Hepatocyte (in vitro differentiated cells): Measurements from ENCODE around the gene DSTN. TPM values are rescaled to one million over a fixed set of nuclear protein-coding genes. Genes with fewer than 3 reads are reported as not detected.

Experiments
- DNase-seq: peaks from one replicate; pipeline ENCODE4 v3.0.0-alpha.2; 2016; ENCODE audit warnings: low spot score
- H2AFZ ChIP-seq: fragments of 200-600 bp; sonication (generic); 2 replicates; pipeline ENCODE4 v1.6.0; 2016; ENCODE audit warnings: antibody characterized with exemption, mild to moderate bottlenecking
- H3K27ac ChIP-seq: fragments of 200-600 bp; sonication (generic); 2 replicates; pipeline ENCODE4 v1.5.1; 2016; ENCODE audit warnings: mild to moderate bottlenecking
- H3K27me3 ChIP-seq: fragments of 200-600 bp; sonication (generic); 2 replicates; pipeline ENCODE4 v1.6.1; 2016
- H3K36me3 ChIP-seq: fragments of 200-600 bp; sonication (generic); replicated peaks from 2 replicates; pipeline ENCODE4 v1.5.1; 2016; ENCODE audit warnings: low read depth; ENCODE audit not compliant: insufficient read depth
- H3K4me1 ChIP-seq: fragments of 200-600 bp; sonication (generic); 2 replicates; pipeline ENCODE4 v1.5.1; 2016; ENCODE audit warnings: mild to moderate bottlenecking, moderate library complexity; ENCODE audit not compliant: insufficient read depth
- H3K4me2 ChIP-seq: fragments of 200-600 bp; sonication (generic); 2 replicates; pipeline ENCODE4 v1.6.0; 2016
- H3K4me3 ChIP-seq: fragments of 200-600 bp; sonication (generic); 2 replicates; pipeline ENCODE4 v1.5.1; 2016; ENCODE audit warnings: mild to moderate bottlenecking
- H3K79me2 ChIP-seq: fragments of 200-600 bp; sonication (generic); 2 replicates; pipeline ENCODE4 v1.6.0; 2017; ENCODE audit warnings: mild to moderate bottlenecking
- H3K9me2 ChIP-seq: fragments of 200-600 bp; sonication (generic); replicated peaks from 2 replicates; pipeline ENCODE4 v1.6.0; 2017; ENCODE audit warnings: mild to moderate bottlenecking; ENCODE audit not compliant: insufficient read depth
- H3K9me3 ChIP-seq: fragments of 200-600 bp; sonication (generic); 2 replicates; pipeline ENCODE4 v1.5.1; 2016; ENCODE audit warnings: low read depth, mild to moderate bottlenecking
- H4K20me1 ChIP-seq: fragments of 200-600 bp; sonication (generic); 2 replicates; pipeline ENCODE4 v1.6.0; 2016; ENCODE audit warnings: mild to moderate bottlenecking; ENCODE audit not compliant: insufficient read depth, poor library complexity, severe bottlenecking
- EZH2 ChIP-seq: fragments of 200-600 bp; sonication (generic); IDR thresholded peaks from 2 replicates; pipeline ENCODE4 v1.6.1; 2016; ENCODE audit warnings: antibody characterized with exemption, mild to moderate bottlenecking, borderline replicate concordance
- EZH2phosphoT487 ChIP-seq: fragments of 200-600 bp; sonication (generic); IDR thresholded peaks from one replicate; pipeline ENCODE4 v1.6.1; 2018; ENCODE audit warnings: antibody characterized with exemption, mild to moderate bottlenecking, low read depth, moderate library complexity; ENCODE audit not compliant: unreplicated experiment, severe bottlenecking
- WGBS: methylation state at CpG from one replicate; pipeline ENCODE4 v1.1.6; 2016; ENCODE audit warnings: low lambda C conversion rate; ENCODE audit errors: missing lambda C conversion rate; 5-methylcytosine and 5-hydroxymethylcytosine counted together
- polyA plus RNA-seq: library from polyadenylated mRNA; unstranded; fragments of >200 nt; fragmentation: Nextera tagmentation; extraction: Ambion mirVana; gene quantifications from 2 replicates; pipeline ENCODE4 v1.2.1, GENCODE V29; 2016
- total RNA-seq: library from RNA; depleted of rRNA; stranded (reverse); fragments of >200 nt; gene quantifications from 2 replicates; pipeline ENCODE4 v1.2.3, GENCODE V29; 2014
- TF ChIP-seq, protein P1 (sequence below): fragments of 200-600 bp; sonication (generic); IDR thresholded peaks from 2 replicates; pipeline ENCODE4 v1.5.1; 2016; ENCODE audit warnings: antibody characterized with exemption, mild to moderate bottlenecking; ENCODE audit not compliant: poor library complexity

DSTN gene
- total and polyA plus RNA-seq, 2 experiments from 2014 or later: 342 to 352 TPM

DNA sequence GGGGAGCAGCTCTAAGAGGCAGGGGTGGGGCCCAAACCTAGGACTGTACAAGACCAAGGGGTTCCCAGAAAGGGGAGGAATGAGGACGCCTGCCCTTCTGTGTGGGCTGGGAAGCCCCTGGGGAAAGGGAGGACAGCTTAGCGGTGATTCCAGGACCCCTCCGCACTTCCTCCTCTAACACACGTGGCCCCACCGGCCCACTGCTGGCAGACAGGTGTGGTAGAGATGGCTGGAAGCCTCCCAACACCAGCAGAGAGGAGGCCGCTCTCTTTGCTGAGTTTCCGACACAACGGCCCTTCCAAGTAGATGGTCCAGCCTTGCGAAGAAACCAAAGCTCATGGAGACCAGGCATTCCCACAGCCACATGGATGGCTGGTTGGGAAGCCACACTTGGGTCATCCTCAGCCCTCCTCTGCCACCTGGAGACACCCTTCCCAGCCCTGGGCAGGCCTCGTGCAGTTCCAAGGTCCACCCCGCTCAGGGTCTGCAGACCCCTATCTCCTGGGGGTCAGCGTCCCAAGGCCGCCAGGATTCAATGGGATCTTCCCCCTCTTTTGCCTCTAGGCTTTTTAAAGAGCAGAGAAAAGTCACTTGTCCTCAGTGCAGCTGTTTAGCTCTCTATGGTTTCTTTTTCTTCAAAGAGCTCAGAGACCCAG lies 68.2 kb downstream of the DSTN start:
- no peaks in the 10 kb centered on the region for H3K9me2 ChIP-seq
- no peaks in the 10 kb centered on the region for H3K36me3 ChIP-seq
- H3K79me2 ChIP-seq: peaks cover 92% of the 10 kb centered on the region
- peaks cover 84% of the 10 kb centered on the region for H4K20me1 ChIP-seq
- H3K27ac ChIP-seq: no peak overlapping the region
- no peaks in the 10 kb centered on the region for H3K27me3 ChIP-seq
- H3K4me1 ChIP-seq: no peaks in the 10 kb centered on the region
- TF ChIP-seq EZH2phosphoT487 (no peak), EZH2 (no peak)
- TF ChIP-seq, protein P1, sequence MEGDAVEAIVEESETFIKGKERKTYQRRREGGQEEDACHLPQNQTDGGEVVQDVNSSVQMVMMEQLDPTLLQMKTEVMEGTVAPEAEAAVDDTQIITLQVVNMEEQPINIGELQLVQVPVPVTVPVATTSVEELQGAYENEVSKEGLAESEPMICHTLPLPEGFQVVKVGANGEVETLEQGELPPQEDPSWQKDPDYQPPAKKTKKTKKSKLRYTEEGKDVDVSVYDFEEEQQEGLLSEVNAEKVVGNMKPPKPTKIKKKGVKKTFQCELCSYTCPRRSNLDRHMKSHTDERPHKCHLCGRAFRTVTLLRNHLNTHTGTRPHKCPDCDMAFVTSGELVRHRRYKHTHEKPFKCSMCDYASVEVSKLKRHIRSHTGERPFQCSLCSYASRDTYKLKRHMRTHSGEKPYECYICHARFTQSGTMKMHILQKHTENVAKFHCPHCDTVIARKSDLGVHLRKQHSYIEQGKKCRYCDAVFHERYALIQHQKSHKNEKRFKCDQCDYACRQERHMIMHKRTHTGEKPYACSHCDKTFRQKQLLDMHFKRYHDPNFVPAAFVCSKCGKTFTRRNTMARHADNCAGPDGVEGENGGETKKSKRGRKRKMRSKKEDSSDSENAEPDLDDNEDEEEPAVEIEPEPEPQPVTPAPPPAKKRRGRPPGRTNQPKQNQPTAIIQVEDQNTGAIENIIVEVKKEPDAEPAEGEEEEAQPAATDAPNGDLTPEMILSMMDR: no peak
- H3K9me3 ChIP-seq: no peaks in the 10 kb centered on the region
- H2AFZ ChIP-seq: no peak overlapping the region
- DNase-seq: no peak
- H3K4me3 ChIP-seq: no peak overlapping the region
- H3K4me2 ChIP-seq: no peak overlapping the region
- WGBS: 89% methylated on average over 13 of the region's 13 CpGs

DNA sequence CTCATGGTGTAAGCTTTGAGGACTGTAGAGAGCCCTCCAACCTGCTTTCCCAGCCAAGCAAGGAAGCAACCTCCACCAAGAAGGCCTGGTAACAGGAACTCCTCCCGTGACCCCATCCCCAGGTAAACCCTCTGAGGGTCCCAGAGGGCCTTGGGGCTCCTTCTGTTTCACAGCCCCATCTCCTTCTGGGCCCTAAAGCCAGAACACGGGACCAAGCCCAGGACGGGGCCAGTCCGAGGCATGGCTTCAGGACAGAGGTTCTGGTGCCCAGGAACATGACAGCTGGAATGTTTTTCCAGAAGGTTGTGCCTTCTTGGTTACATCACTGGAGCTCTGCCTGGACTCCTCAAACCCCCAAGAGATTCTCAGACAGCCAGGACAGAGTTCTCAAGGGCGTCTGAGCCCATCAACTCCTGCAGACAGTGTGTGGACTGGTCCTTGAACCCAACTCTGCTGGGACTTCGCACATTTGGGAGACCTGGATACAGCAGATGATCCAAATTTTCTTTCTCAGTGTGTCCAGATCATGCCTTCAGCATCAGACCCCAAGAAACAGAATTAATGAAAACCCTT lies 69.0 kb downstream of the DSTN start:
- Histone ChIP-seq H3K27ac (no peak overlapping the region), H3K79me2 (peaks cover 92% of the 10 kb centered on the region), H3K4me3 (no peak overlapping the region), H3K4me1 (no peaks in the 10 kb centered on the region), H3K9me3 (no peaks in the 10 kb centered on the region), H4K20me1 (peaks cover 92% of the 10 kb centered on the region), H3K9me2 (no peaks in the 10 kb centered on the region), H2AFZ (no peak overlapping the region), H3K4me2 (no peak overlapping the region), H3K27me3 (no peaks in the 10 kb centered on the region), H3K36me3 (no peaks in the 10 kb centered on the region)
- no peak for DNase-seq
- WGBS: 95% methylated on average over 6 of the region's 6 CpGs
- TF ChIP-seq EZH2phosphoT487 (no peak), EZH2 (no peak)
- TF ChIP-seq, protein P1: no peak

DNA sequence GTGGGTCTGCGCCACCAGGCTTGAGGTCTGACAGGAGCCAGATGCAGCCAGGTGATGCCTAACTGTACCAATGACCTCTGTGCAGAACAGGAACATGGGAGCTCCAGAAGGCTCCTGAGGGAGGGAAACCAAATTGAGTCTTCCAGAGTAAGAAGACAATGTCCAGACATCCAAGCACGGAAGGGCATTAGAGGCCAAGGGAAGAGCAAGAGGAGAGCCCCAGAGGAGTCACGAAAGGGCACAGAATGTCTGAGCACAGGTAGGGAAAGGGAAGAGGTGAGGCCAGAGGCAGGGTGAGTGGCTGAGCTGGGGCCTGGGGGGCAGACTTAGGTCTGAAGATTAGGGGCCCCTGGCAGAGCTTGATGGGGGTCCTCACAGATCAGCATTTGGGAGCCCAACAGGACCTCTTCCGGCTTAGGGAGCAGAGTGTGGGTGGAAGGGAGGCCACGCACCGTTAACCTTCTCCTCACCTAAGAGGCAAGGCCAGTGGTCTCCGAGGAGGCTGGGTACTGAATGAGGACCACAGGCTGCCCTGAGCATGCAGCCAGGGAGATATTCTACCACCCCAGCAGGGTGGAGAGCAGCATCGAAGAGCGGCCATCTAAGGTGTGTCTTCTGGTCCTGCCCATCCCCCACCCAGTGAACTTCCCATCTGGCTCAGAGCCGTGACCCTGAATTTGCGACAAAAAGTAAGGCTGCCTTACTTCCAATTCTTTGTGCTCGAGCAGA lies 70.4 kb downstream of the DSTN start:
- Histone ChIP-seq H3K36me3 (no peaks in the 10 kb centered on the region), H3K4me1 (peaks cover 11% of the 10 kb centered on the region), H3K27ac (no peak overlapping the region), H2AFZ (no peak overlapping the region), H3K27me3 (no peaks in the 10 kb centered on the region), H3K9me3 (no peaks in the 10 kb centered on the region), H4K20me1 (peaks cover 100% of the 10 kb centered on the region), H3K4me2 (no peak overlapping the region), H3K79me2 (peaks cover 97% of the 10 kb centered on the region), H3K9me2 (no peaks in the 10 kb centered on the region), H3K4me3 (no peak overlapping the region)
- 92% methylated on average over 12 of the region's 12 CpGs for WGBS
- no peak for DNase-seq
- TF ChIP-seq, protein P1: no peak
